Glutamatergic neuron (in vitro differentiated cells): ENCODE measurements around the gene CCL11. TPM values are rescaled to one million over a fixed set of nuclear protein-coding genes. Genes with fewer than 3 reads are reported as not detected.

ENCODE experiments used
- DNase-seq: peaks from one replicate; pipeline ENCODE4 v3.0.0; 2022
- H3K27ac Mint-ChIP-seq: one replicate; pipeline ENCODE4 v1.8.0; 2020; ENCODE audit warnings: mild to moderate bottlenecking, mixed read lengths, inconsistent platforms; ENCODE audit not compliant: unreplicated experiment
- H3K27me3 Mint-ChIP-seq: one replicate; pipeline ENCODE4 v1.8.0; 2020; ENCODE audit warnings: mild to moderate bottlenecking, moderate library complexity, mixed read lengths, inconsistent platforms; ENCODE audit not compliant: unreplicated experiment
- H3K36me3 Mint-ChIP-seq: one replicate; pipeline ENCODE4 v1.8.0; 2020; ENCODE audit warnings: mild to moderate bottlenecking, mixed read lengths, inconsistent platforms; ENCODE audit not compliant: unreplicated experiment
- H3K4me1 Mint-ChIP-seq: one replicate; pipeline ENCODE4 v1.8.0; 2020; ENCODE audit warnings: mild to moderate bottlenecking, low read depth, mixed read lengths, inconsistent platforms; ENCODE audit not compliant: unreplicated experiment
- H3K4me3 Mint-ChIP-seq: one replicate; pipeline ENCODE4 v1.8.0; 2020; ENCODE audit warnings: mild to moderate bottlenecking, mixed read lengths, inconsistent platforms; ENCODE audit not compliant: unreplicated experiment
- H3K9me3 Mint-ChIP-seq: one replicate; pipeline ENCODE4 v1.8.0; 2020; ENCODE audit warnings: mild to moderate bottlenecking, moderate library complexity, mixed read lengths, inconsistent platforms; ENCODE audit not compliant: unreplicated experiment
- total RNA-seq: library from RNA; stranded (reverse); fragmentation: NEBNext Ultra II Directional; extraction: Animal tissue kit (Norgen Biotek cat#: 25700); gene quantifications from one replicate; pipeline ENCODE4 v1.2.1, GENCODE V29; 2021; ENCODE audit not compliant: unreplicated experiment
- TF ChIP-seq, protein P1 (sequence below): fragments of 200-600 bp; sonication (generic); IDR thresholded peaks from one replicate; pipeline ENCODE4 v1.5.0; 2021; ENCODE audit not compliant: partially characterized antibody, unreplicated experiment

The CCL11 gene
- total RNA-seq, 1 donor from 2014 or later: not detected

DNA sequence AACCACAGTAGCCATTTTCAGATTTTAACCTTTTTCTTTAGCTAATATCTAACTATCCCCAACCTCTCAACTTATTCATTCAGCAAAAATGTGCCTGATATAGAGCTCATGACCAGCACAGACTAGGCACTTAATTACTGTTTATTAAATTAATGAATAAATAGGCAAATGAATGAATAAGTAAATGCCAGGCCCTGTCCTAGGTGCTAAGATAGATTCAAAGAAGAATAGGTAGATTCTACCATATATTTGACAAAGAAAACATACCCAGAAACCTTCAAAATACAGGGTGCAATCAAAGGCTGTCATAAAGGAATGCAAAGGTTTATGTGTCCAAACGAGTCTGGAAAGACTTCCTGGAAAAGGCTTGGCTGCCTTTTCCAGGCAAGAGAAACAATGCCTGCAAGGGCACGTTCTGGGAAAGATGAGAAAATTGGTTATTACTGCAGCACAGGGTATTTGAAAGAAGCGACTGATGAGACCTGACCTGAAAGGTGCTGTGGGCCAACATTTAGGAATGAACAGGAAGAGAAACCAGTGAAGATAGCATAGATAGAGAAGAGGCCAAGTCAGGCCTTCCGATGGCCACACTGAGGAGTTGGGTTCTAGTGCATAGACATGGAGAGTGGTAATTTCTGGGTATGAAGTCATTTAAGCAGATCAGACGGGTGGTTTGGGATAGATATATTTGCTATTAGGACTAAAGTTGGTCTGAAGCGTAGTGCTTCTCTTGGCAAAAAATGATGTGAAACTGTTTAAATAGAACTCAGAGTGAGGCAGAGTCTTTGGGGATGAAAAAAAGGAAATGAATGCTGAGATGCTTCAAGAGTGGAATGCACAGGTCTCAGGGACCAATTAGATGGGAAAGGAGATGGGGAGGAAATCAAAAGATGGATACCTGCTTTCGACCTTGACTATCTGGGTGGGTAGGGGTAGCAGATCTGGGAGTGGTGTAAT, 41.9 kb upstream of the CCL11 start:
- H3K4me3 Mint-ChIP-seq: no peak overlapping the region
- no peaks in the 10 kb centered on the region for H3K36me3 Mint-ChIP-seq
- peaks cover 5% of the 10 kb centered on the region for H3K27me3 Mint-ChIP-seq
- H3K9me3 Mint-ChIP-seq: no peaks in the 10 kb centered on the region
- TF ChIP-seq, protein P1, sequence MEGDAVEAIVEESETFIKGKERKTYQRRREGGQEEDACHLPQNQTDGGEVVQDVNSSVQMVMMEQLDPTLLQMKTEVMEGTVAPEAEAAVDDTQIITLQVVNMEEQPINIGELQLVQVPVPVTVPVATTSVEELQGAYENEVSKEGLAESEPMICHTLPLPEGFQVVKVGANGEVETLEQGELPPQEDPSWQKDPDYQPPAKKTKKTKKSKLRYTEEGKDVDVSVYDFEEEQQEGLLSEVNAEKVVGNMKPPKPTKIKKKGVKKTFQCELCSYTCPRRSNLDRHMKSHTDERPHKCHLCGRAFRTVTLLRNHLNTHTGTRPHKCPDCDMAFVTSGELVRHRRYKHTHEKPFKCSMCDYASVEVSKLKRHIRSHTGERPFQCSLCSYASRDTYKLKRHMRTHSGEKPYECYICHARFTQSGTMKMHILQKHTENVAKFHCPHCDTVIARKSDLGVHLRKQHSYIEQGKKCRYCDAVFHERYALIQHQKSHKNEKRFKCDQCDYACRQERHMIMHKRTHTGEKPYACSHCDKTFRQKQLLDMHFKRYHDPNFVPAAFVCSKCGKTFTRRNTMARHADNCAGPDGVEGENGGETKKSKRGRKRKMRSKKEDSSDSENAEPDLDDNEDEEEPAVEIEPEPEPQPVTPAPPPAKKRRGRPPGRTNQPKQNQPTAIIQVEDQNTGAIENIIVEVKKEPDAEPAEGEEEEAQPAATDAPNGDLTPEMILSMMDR: no peak
- no peak overlapping the region for H3K27ac Mint-ChIP-seq
- H3K4me1 Mint-ChIP-seq: peaks cover 5% of the 10 kb centered on the region
- DNase-seq: no peak

DNA sequence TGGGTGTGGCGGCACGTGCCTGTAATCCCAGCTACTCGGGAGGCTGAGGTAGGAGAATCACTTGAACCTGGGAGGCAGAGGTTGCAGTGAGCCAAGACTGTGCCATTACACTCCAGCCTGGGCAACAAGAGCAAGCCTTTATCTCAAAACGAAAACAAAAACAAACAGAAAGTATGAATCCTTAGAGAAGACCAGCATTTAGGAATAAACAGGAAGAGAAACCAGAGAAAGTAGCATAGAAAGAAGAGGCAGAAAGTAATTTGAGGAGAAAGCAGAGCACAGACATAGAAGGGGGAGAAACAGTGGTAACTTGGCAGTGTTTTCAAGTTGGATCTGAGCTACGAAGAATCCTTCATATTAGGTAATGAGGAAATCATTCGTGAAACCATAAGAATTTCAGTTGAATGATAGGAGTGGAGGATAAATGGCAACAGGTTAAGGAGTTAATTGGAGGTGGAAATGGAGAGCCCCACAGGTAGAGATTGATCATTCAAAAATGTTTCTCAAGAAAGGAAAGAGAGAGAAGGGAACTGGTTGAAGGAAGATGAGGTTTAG, 40.1 kb upstream of the CCL11 start:
- H3K9me3 Mint-ChIP-seq: no peaks in the 10 kb centered on the region
- H3K36me3 Mint-ChIP-seq: no peaks in the 10 kb centered on the region
- H3K4me1 Mint-ChIP-seq: no peaks in the 10 kb centered on the region
- TF ChIP-seq, protein P1: no peak
- no peak overlapping the region for H3K27ac Mint-ChIP-seq
- no peaks in the 10 kb centered on the region for H3K27me3 Mint-ChIP-seq
- no peak overlapping the region for H3K4me3 Mint-ChIP-seq
- no peak for DNase-seq

DNA sequence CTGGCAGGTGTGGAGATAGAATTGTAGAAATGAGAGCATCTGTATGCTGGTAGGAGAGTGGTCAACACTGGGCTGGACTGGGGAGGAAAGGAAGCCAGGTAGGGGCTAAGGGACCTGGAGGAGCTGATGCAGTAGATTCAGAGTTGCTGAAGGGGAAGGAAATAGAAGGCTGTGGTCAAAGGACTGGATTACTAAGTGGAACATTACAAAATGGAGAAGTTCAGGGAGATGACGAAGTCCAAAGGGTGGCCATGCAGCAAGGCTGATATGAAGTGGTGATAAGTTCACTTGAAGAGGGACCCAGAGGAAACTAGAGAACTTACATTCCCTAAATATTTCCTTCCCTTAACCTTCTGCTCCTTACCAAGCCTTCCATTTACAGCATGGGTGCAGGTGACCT, 39.1 kb upstream of the CCL11 start:
- H3K27ac Mint-ChIP-seq: no peak overlapping the region
- TF ChIP-seq, protein P1: no peak
- H3K4me3 Mint-ChIP-seq: no peak overlapping the region
- H3K4me1 Mint-ChIP-seq: no peaks in the 10 kb centered on the region
- no peaks in the 10 kb centered on the region for H3K36me3 Mint-ChIP-seq
- DNase-seq: no peak
- no peaks in the 10 kb centered on the region for H3K27me3 Mint-ChIP-seq
- H3K9me3 Mint-ChIP-seq: no peaks in the 10 kb centered on the region

DNA sequence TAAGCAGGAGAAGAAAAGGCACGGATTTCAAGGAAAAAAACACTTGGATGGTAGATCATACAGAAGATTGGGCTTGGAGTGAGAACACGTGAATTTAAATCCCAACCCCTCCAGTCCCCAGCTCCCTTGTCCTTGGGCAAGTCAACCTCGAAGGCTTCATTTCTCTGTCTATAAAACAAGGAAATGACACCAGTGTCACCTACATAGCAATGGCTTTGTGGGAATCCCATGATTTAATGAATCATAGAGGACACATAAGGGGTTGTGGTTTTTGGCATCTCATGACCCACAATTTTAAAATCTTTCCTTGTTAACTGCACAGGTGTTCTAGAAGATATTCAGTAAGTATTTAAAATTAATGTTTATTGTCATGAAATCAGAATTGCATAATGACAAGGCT, 38.7 kb upstream of the CCL11 start:
- no peak overlapping the region for H3K4me3 Mint-ChIP-seq
- no peaks in the 10 kb centered on the region for H3K9me3 Mint-ChIP-seq
- no peak for DNase-seq
- no peaks in the 10 kb centered on the region for H3K4me1 Mint-ChIP-seq
- no peaks in the 10 kb centered on the region for H3K27me3 Mint-ChIP-seq
- H3K27ac Mint-ChIP-seq: no peak overlapping the region
- TF ChIP-seq, protein P1: no peak
- no peaks in the 10 kb centered on the region for H3K36me3 Mint-ChIP-seq

DNA sequence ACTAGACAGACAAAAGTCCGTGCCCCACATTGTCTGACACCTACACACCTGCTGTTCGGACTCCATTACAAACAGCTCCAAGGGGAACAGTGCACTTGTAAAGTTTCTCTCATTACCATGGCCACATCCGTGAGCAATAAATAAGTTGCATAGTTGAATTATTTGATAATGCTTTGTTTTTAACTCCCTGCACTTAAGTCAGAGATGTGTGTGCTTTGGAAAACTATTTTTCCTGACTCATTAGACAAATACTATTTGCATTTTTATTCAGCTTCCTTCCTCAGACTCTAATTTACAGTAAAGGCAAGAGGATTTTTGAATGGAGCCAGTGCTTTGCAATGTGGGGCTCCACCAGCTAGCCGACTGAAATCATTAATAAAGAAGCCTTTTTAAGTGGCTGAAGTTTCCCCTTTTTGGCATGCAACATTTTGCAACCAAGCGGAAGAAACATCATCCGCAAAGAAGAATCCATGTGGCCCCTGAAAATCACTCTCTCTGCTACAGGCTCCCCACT, 37.0 kb upstream of the CCL11 start:
- Mint-ChIP-seq H3K4me3 (no peak overlapping the region), H3K27ac (no peak overlapping the region), H3K9me3 (no peaks in the 10 kb centered on the region), H3K27me3 (no peaks in the 10 kb centered on the region), H3K36me3 (no peaks in the 10 kb centered on the region), H3K4me1 (no peaks in the 10 kb centered on the region)
- DNase-seq: no peak
- TF ChIP-seq, protein P1: no peak
